Measurements from ENCODE around the gene RAB11FIP2. TPM values are rescaled to one million over a fixed set of nuclear protein-coding genes. Genes with fewer than 3 reads are reported as not detected.
"Not testable (repeated sequence)": the region's sequence is repeated elsewhere in the genome, so short reads cannot be mapped to it uniquely, and the experiment has no call there.

The RAB11FIP2 gene, protein sequence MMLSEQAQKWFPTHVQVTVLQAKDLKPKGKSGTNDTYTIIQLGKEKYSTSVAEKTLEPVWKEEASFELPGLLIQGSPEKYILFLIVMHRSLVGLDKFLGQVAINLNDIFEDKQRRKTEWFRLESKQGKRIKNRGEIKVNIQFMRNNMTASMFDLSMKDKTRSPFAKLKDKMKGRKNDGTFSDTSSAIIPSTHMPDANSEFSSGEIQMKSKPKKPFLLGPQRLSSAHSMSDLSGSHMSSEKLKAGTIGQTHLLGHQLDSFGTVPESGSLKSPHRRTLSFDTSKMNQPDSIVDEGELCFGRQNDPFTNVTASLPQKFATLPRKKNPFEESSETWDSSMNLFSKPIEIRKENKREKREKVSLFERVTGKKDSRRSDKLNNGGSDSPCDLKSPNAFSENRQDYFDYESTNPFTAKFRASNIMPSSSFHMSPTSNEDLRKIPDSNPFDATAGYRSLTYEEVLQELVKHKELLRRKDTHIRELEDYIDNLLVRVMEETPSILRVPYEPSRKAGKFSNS
- total RNA-seq: 10 to 100 TPM in 1 of 2 experiments, 1 to 10 TPM in 1; 9.7 to 12.5 TPM

DNA sequence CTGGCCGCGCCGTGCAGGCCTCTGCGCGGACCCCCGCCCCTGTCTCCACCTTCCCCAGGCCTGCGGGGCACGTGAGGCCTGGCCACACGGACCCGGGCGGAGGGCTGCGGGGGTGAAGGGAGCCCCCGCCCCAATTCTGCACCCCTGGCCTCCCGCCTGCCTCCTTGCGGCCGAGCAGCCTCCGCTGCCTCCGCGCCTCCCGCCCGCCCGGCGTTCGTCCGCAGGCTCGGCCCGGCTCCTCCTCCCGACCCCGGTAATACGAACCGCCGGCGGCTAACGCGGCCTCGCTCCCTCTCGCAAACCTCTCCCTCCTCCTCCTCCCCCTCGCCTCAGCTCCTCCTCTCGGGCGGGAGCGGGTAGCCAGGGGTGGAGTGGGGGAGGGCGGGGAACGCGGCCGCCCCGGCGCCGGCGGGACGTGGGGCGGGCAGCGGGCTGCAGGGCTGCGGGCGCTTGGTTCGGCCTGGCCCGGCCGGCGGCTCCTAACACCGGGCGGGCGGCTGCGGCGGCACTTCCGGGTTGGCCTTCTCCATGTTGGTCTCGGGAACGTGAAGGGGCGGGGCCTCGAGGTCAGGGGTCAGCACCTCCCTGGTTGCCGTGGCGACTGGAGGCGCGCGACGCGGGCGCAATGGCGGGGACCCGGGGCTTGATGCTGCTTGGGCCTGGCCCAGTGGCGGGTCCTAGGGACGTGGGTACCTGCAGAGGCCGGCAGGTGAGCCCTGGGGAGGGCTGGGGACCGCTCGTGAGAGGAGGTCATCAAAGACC is at the start of gene RAB11FIP2:
TSS of gene RAB11FIP2 (minus strand) at position 547 of the 762 bp plus-strand sequence. CDS start 778 bp downstream, outside the sequence.
- H3K36me3 Mint-ChIP-seq (ENCODE audit: low read depth): no peaks in the 10 kb centered on the region
- peaks cover 28% of the 10 kb centered on the region for H3K4me1 Mint-ChIP-seq
- intact Hi-C loops (cut with DNase I, micrococcal nuclease): loop anchor here (1.0 to 5.0 kb wide), 8 partner anchors 44 to 1036 kb away; partner anchors contain the start of genes FAM204A (in 2 of the 2), CACUL1 (in 1 of the 2), EIF3A (in 1 of the 2) and PDZD8 (in 1 of the 2)
- ATAC-seq (peak; percentile 94), DNase-seq (peak; percentile 97)
- no peaks in the 10 kb centered on the region for H3K9me3 Mint-ChIP-seq (ENCODE audit: low read depth)
- peak within 1 kb of the TSS; percentile 88 for H3K27ac Mint-ChIP-seq
- ChIA-PET POLR2A (no interaction called here), CTCF (no interaction called here)
- H3K4me3 Mint-ChIP-seq: peak within 1 kb of the TSS; percentile 84
- no peaks in the 10 kb centered on the region for H3K27me3 Mint-ChIP-seq

- no peak for ATAC-seq
- POLR2A ChIA-PET: no interaction called here
- Mint-ChIP-seq H3K27ac (no peak overlapping the region), H3K36me3 (ENCODE audit: low read depth) (no peaks in the 10 kb centered on the region), H3K9me3 (ENCODE audit: low read depth) (no peaks in the 10 kb centered on the region), H3K4me3 (no peak overlapping the region), H3K27me3 (peaks cover 10% of the 10 kb centered on the region), H3K4me1 (no peaks in the 10 kb centered on the region)
- no peak for DNase-seq
- intact Hi-C loops (cut with DNase I, micrococcal nuclease): no loop called here
- CTCF ChIA-PET: interaction anchor here (0.6 kb wide), 1 partner anchor 53 kb away, joined by 3 read pairs; no protein-coding TSS in a partner anchor
Observed at GRCh38 chr10:118096022-118096421, 49.3 kb upstream of the RAB11FIP2 start.

GRCh38 chr10:118092209-118092608 is 45.5 kb upstream of the RAB11FIP2 start:
- POLR2A ChIA-PET: no interaction called here
- DNase-seq (no peak), ATAC-seq (no peak)
- CTCF ChIA-PET: no interaction called here
- H3K36me3 Mint-ChIP-seq (ENCODE audit: low read depth): no peaks in the 10 kb centered on the region
- no peak overlapping the region for H3K27ac Mint-ChIP-seq
- no peaks in the 10 kb centered on the region for H3K9me3 Mint-ChIP-seq (ENCODE audit: low read depth)
- intact Hi-C loops (cut with DNase I, micrococcal nuclease): no loop called here
- H3K27me3 Mint-ChIP-seq: peaks cover 8% of the 10 kb centered on the region
- H3K4me3 Mint-ChIP-seq: no peak overlapping the region
- H3K4me1 Mint-ChIP-seq: no peaks in the 10 kb centered on the region

DNA sequence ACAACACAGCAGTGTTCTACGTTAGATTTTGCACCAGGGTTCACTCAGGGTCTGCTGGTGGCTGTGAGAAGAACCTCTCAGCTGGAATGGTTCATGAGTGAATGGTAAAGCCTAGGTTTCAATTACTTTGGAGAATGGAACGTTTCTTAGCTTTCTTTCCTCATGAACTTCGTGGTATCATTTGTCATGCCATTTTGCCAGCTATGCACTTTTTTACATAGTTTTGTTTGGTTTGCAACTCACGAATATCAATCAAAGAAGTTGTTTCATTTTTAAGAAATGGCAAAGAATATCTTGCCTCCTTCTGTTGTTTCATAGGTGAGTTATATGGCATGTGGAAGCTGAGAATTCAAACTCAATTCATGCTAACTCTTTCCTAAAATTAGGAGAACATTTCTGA is 34.1 kb upstream of the RAB11FIP2 start:
- Mint-ChIP-seq H3K36me3 (ENCODE audit: low read depth) (no peaks in the 10 kb centered on the region), H3K27me3 (peaks cover 2% of the 10 kb centered on the region), H3K4me3 (no peak overlapping the region), H3K4me1 (no peaks in the 10 kb centered on the region), H3K27ac (no peak overlapping the region), H3K9me3 (ENCODE audit: low read depth) (peaks cover 6% of the 10 kb centered on the region)
- ChIA-PET POLR2A (no interaction called here), CTCF (interaction anchor here (0.6 kb wide), 1 partner anchor 762 kb away, joined by 3 read pairs; no protein-coding TSS in a partner anchor)
- intact Hi-C loops (cut with DNase I, micrococcal nuclease): no loop called here
- ATAC-seq (no peak), DNase-seq (no peak)

GRCh38 chr10:118076705-118077104 is 30.0 kb upstream of the RAB11FIP2 start:
- DNase-seq (no peak), ATAC-seq (no peak)
- Mint-ChIP-seq H3K36me3 (ENCODE audit: low read depth) (no peaks in the 10 kb centered on the region), H3K27me3 (peaks cover 4% of the 10 kb centered on the region), H3K9me3 (ENCODE audit: low read depth) (no peaks in the 10 kb centered on the region), H3K4me3 (no peak overlapping the region), H3K4me1 (no peaks in the 10 kb centered on the region), H3K27ac (no peak overlapping the region)
- ChIA-PET CTCF (interaction anchor here (1.3 kb wide), 1 partner anchor 13 kb away, joined by 4 read pairs; no protein-coding TSS in a partner anchor), POLR2A (no interaction called here)
- intact Hi-C loops (cut with DNase I, micrococcal nuclease): no loop called here

- H3K4me1 Mint-ChIP-seq: no peaks in the 10 kb centered on the region
- DNase-seq (no peak), ATAC-seq (no peak)
- no peaks in the 10 kb centered on the region for H3K36me3 Mint-ChIP-seq (ENCODE audit: low read depth)
- intact Hi-C loops (cut with DNase I, micrococcal nuclease): no loop called here
- H3K9me3 Mint-ChIP-seq (ENCODE audit: low read depth): no peaks in the 10 kb centered on the region
- CTCF ChIA-PET: no interaction called here
- H3K27me3 Mint-ChIP-seq: peaks cover 12% of the 10 kb centered on the region
- no peak overlapping the region for H3K27ac Mint-ChIP-seq
- H3K4me3 Mint-ChIP-seq: no peak overlapping the region
- POLR2A ChIA-PET: no interaction called here
Observed at GRCh38 chr10:118072840-118073239, 26.1 kb upstream of the RAB11FIP2 start.

DNA sequence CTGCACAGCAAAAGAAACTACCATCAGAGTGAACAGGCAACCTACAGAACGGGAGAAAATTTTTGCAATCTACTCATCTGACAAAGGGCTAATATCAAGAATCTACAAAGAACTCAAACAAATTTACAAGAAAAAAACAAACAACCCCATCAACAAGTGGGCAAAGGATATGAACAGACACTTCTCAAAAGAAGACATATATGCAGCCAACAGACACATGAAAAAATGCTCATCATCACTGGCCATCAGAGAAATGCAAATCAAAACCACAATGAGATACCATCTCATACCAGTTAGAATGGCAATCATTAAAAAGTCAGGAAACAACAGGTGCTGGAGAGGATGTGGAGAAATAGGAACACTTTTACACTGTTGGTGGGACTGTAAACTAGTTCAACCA is 20.6 kb upstream of the RAB11FIP2 start:
- POLR2A ChIA-PET; ATAC-seq; H3K4me3 Mint-ChIP-seq; DNase-seq; H3K4me1 Mint-ChIP-seq; CTCF ChIA-PET; intact Hi-C loops (cut with DNase I, micrococcal nuclease); H3K27ac Mint-ChIP-seq; H3K36me3 Mint-ChIP-seq (ENCODE audit: low read depth); H3K9me3 Mint-ChIP-seq (ENCODE audit: low read depth): not testable (repeated sequence)
- peaks cover 21% of the 10 kb centered on the region for H3K27me3 Mint-ChIP-seq

DNA sequence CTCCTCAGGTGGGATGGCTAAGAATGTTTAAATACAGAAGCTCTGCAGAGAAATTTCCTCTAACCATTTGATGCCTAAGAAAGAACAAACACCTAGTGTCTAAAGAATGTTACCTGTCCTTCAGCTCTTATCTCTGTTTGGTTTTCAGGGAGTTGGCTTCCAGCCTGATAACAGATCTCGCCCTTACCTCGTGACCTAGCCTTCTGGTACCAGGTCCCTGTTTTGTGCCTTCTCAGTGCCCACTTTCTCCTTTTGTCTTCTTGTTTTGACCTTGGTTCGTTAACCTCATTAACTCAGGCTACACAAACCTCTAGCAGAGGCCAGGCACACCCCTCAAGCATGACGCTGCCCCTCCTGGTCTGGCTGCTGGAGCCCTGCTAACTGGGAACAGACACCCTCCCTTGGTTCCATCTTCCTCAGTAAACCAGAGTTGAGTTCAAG is 16.1 kb upstream of the RAB11FIP2 start:
- H3K27ac Mint-ChIP-seq: no peak overlapping the region
- H3K4me3 Mint-ChIP-seq: no peak overlapping the region
- ChIA-PET CTCF (no interaction called here), POLR2A (no interaction called here)
- no peak for ATAC-seq
- intact Hi-C loops (cut with DNase I, micrococcal nuclease): no loop called here
- no peaks in the 10 kb centered on the region for H3K36me3 Mint-ChIP-seq (ENCODE audit: low read depth)
- no peaks in the 10 kb centered on the region for H3K4me1 Mint-ChIP-seq
- peaks cover 18% of the 10 kb centered on the region for H3K27me3 Mint-ChIP-seq
- no peak for DNase-seq
- no peaks in the 10 kb centered on the region for H3K9me3 Mint-ChIP-seq (ENCODE audit: low read depth)

- H3K9me3 Mint-ChIP-seq (ENCODE audit: low read depth): no peaks in the 10 kb centered on the region
- POLR2A ChIA-PET: no interaction called here
Observed at GRCh38 chr10:118058371-118058770, 11.6 kb upstream of the RAB11FIP2 start.

DNA sequence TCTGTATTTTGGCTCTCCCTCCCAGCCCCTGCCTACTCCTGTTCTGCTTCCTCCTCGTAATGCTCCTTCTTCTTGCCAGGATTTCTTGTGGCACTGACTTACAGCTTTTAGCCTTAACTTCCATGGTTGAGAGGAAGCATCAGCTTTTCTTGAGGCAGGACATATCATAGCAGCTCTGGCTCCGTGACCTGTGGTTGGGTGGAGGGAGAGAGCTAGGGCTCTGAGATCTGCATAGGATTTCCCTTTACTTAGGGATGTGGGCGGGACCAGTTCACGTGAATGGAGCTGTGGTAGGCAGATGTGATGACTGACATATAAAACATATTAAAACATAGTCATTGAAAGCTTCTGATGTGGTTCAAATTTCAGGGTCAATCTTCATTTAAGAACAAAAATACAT is 10.6 kb upstream of the RAB11FIP2 start:
- intact Hi-C loops (cut with DNase I, micrococcal nuclease): no loop called here
- DNase-seq: no peak
- Mint-ChIP-seq H3K9me3 (ENCODE audit: low read depth) (no peaks in the 10 kb centered on the region), H3K36me3 (ENCODE audit: low read depth) (no peaks in the 10 kb centered on the region), H3K4me1 (no peaks in the 10 kb centered on the region), H3K27me3 (peaks cover 14% of the 10 kb centered on the region), H3K4me3 (no peak overlapping the region), H3K27ac (no peak overlapping the region)
- CTCF ChIA-PET: no interaction called here
- no peak for ATAC-seq
- POLR2A ChIA-PET: no interaction called here

More at GRCh38 chr10:118058371-118058770, 11.6 kb upstream of the RAB11FIP2 start:
- Mint-ChIP-seq H3K27me3 (peaks cover 18% of the 10 kb centered on the region), H3K4me3 (no peak overlapping the region), H3K4me1 (no peaks in the 10 kb centered on the region), H3K27ac (no peak overlapping the region), H3K36me3 (ENCODE audit: low read depth) (no peaks in the 10 kb centered on the region)
- CTCF ChIA-PET: no interaction called here
- ATAC-seq (no peak), DNase-seq (no peak)
- intact Hi-C loops (cut with DNase I, micrococcal nuclease): no loop called here

DNA sequence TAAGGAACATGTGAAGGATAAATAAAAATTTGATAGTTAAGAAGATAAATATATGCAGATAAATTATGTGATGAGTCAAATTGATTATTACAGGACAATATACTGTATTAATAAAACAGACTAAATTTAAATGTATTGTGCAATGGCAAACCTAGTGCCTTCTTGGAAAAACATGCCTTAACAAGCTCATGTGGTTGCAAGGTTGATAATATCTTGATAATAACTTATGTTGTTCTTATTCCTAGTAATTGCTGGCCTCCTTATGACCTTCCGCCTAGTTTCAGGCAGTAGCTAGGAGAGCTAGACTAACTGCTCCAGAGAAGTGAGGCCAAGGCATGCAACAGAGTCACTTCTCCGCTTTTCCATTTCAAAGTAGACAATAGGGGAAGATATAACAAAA is 7.6 kb upstream of the RAB11FIP2 start:
- DNase-seq (no peak), ATAC-seq (no peak)
- no peak overlapping the region for H3K4me3 Mint-ChIP-seq
- no peaks in the 10 kb centered on the region for H3K4me1 Mint-ChIP-seq
- intact Hi-C loops (cut with DNase I, micrococcal nuclease): no loop called here
- POLR2A ChIA-PET: no interaction called here
- no peaks in the 10 kb centered on the region for H3K9me3 Mint-ChIP-seq (ENCODE audit: low read depth)
- CTCF ChIA-PET: interaction anchor here (0.7 to 1.2 kb wide), 2 partner anchors 10 to 143 kb away, joined by 4 read pairs; no protein-coding TSS in a partner anchor
- H3K27ac Mint-ChIP-seq: no peak overlapping the region
- H3K36me3 Mint-ChIP-seq (ENCODE audit: low read depth): no peaks in the 10 kb centered on the region
- peaks cover 11% of the 10 kb centered on the region for H3K27me3 Mint-ChIP-seq

Data from activated CD4-positive, alpha-beta T cell treated with anti-CD3 and anti-CD28 coated beads for 36 hours (primary cell).